C4-2B (cell line): ENCODE measurements around the gene TRAPPC11.

Experiments
- ZFX ChIP-seq: fragments of 450-650 bp; IDR thresholded peaks from 2 replicates; pipeline ENCODE4 v1.6.1; 2017
- TF ChIP-seq, protein P1 (sequence below): fragments of 450-650 bp; conservative IDR thresholded peaks from 2 replicates; pipeline ENCODE4 v1.5.1; 2017; ENCODE audit warnings: mild to moderate bottlenecking

DNA sequence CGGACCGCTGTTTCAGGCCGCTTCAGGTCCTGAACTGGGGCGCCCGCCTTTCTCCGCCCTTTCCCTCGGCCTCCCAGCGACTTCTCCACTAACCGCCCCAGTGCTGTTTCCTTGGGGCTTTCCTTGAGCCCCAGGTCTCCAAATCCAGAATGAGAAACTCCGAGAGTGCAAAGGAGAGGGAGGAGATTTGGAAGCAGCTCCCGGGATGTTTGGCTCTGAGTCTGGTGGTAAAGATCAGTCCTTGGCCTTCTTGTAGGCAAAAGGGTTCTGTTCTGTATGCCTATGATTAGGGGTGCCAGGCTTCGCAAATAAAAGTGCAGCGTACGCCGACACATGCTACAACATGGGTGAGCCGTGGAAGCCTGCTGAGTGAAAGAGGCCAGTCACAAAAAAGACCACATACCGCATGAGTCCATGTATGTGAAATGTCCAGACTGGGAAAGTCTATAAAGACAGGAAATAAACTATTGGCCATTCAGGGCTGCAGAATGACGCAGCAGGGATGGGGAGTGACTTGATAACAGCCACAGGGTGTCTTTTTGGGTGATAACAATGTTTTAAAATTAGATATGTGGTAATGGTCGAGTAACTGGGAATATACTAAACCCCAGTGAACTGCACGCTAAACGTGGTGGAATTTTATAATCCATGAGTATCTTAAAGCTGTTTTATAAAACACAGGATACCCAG lies 99.8 kb downstream of the TRAPPC11 start:
- TF ChIP-seq, protein P1, sequence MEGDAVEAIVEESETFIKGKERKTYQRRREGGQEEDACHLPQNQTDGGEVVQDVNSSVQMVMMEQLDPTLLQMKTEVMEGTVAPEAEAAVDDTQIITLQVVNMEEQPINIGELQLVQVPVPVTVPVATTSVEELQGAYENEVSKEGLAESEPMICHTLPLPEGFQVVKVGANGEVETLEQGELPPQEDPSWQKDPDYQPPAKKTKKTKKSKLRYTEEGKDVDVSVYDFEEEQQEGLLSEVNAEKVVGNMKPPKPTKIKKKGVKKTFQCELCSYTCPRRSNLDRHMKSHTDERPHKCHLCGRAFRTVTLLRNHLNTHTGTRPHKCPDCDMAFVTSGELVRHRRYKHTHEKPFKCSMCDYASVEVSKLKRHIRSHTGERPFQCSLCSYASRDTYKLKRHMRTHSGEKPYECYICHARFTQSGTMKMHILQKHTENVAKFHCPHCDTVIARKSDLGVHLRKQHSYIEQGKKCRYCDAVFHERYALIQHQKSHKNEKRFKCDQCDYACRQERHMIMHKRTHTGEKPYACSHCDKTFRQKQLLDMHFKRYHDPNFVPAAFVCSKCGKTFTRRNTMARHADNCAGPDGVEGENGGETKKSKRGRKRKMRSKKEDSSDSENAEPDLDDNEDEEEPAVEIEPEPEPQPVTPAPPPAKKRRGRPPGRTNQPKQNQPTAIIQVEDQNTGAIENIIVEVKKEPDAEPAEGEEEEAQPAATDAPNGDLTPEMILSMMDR = no peak
- TF ChIP-seq ZFX = no peak
